ENCODE data around the gene HELLS. TPM values are rescaled to one million over a fixed set of nuclear protein-coding genes. Genes with fewer than 3 reads are reported as not detected.
"Not testable (repeated sequence)": the region's sequence is repeated elsewhere in the genome, so short reads cannot be mapped to it uniquely, and the experiment has no call there.

The HELLS gene
- 100 to 1,000 TPM; 160 to 189 TPM for total RNA-seq

DNA sequence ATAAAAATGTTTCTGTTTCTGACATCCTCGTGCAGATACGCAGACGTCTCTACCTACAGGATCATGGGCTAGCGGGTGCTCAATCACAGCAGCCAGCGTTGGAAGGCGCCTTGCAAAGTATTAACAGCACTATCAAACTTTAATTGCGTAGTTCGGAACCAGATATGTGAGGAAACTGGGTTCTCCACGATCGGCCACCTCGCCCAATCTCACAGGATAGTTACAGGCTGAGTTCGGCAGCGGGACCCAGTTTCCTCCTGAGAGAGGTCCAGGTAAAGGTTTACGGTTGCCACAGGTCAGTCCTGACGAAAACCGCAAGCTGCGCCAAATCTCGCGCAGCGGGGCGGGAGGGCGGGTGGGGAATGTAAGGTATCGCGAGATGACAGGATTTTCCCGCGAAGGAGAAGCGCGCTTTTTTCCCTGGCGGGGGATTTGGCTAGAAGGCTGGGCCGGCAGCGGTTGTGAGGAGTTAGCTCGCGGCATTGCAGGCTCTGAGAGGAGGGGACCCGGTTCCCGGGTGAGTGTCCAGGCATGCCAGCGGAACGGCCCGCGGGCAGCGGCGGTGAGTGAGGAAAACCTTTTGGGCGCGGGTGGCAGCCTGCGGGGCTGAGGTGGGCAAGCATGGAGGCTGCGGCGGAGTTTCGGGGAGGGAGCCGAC lies at the start of gene HELLS:
HELLS (plus strand) TSS at position 398 of the 658 bp plus-strand sequence; CDS start at position 532, 134 bp downstream.
- H3K36me3 Mint-ChIP-seq (ENCODE audit: low read depth) = peaks cover 49% of the 10 kb centered on the region
- H3K4me1 Mint-ChIP-seq = peaks cover 14% of the 10 kb centered on the region
- H3K4me3 Mint-ChIP-seq = peak within 1 kb of the TSS; percentile 99
- no peaks in the 10 kb centered on the region for H3K27me3 Mint-ChIP-seq
- H3K27ac Mint-ChIP-seq = peak within 1 kb of the TSS; percentile 99
- peak; percentile 84 for ATAC-seq (replicated peaks)
- H3K9me3 Mint-ChIP-seq = no peaks in the 10 kb centered on the region

DNA sequence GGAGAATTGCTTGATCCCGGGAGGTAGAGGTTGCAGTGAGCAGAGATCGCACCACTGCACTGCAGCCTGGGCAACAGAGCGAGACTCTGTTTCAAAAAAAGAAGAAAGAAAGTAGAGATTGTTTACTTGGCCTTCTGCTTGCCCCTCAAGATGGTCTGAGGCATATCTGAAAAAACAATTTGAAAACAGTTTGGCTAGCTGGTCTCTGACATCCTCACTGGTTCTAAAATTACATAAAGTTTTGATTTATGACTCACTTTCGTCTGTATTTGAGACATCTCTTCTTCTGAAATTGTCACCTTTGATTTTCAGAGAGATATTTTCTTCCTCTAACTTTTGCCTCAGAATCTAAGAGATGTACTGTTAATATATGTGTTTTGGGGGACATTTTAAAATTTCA lies 49.6 kb upstream of the HELLS start:
- no peaks in the 10 kb centered on the region for H3K9me3 Mint-ChIP-seq
- H3K4me3 Mint-ChIP-seq = no peak overlapping the region

GRCh38 chr10:94496646-94497045 lies 48.9 kb upstream of the HELLS start:
- H3K27me3 Mint-ChIP-seq = no peaks in the 10 kb centered on the region
- H3K4me3 Mint-ChIP-seq = no peak overlapping the region
- no peaks in the 10 kb centered on the region for H3K4me1 Mint-ChIP-seq
- H3K36me3 Mint-ChIP-seq (ENCODE audit: low read depth) = no peaks in the 10 kb centered on the region
- no peak overlapping the region for H3K27ac Mint-ChIP-seq
- no peak for ATAC-seq (replicated peaks)
- H3K9me3 Mint-ChIP-seq = no peaks in the 10 kb centered on the region

More for the DNA sequence above, 49.6 kb upstream of the HELLS start:
- H3K4me1 Mint-ChIP-seq = no peaks in the 10 kb centered on the region
- no peaks in the 10 kb centered on the region for H3K27me3 Mint-ChIP-seq
- no peaks in the 10 kb centered on the region for H3K36me3 Mint-ChIP-seq (ENCODE audit: low read depth)
- no peak for ATAC-seq (replicated peaks)
- no peak overlapping the region for H3K27ac Mint-ChIP-seq

DNA sequence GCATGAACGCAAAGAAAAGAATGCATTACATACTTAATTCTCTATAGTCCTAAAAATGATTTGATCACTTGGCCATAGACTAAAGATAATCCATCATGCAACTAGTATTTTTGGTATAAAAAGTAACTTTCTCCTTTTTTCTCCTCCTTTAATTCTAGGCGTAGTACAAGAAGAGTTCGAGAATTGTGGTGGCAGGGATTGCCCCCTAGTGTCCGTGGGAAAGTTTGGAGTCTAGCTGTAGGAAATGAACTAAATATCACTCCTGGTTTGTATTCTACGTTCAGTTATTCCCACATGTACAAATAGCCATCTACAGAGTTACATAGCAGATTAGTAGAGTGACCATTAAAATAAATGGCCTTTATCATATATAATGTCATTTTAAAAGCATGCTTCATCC lies 45.5 kb upstream of the HELLS start:
- no peak for ATAC-seq (replicated peaks)
- Mint-ChIP-seq H3K27me3 (no peaks in the 10 kb centered on the region), H3K4me3 (no peak overlapping the region), H3K27ac (no peak overlapping the region), H3K9me3 (no peaks in the 10 kb centered on the region), H3K4me1 (no peaks in the 10 kb centered on the region), H3K36me3 (ENCODE audit: low read depth) (no peaks in the 10 kb centered on the region)

- Mint-ChIP-seq H3K4me1 (no peaks in the 10 kb centered on the region), H3K27me3 (peaks cover 4% of the 10 kb centered on the region), H3K27ac (no peak overlapping the region), H3K4me3 (no peak overlapping the region), H3K36me3 (ENCODE audit: low read depth) (no peaks in the 10 kb centered on the region), H3K9me3 (no peaks in the 10 kb centered on the region)
- ATAC-seq (replicated peaks) = no peak
These were observed 24.0 kb upstream of the HELLS start for GRCh38 chr10:94521276-94522250.

- H3K27ac Mint-ChIP-seq = no peak overlapping the region
- no peaks in the 10 kb centered on the region for H3K36me3 Mint-ChIP-seq (ENCODE audit: low read depth)
- ATAC-seq (replicated peaks) = no peak
- H3K27me3 Mint-ChIP-seq = peaks cover 7% of the 10 kb centered on the region
- no peak overlapping the region for H3K4me3 Mint-ChIP-seq
- no peaks in the 10 kb centered on the region for H3K9me3 Mint-ChIP-seq
- H3K4me1 Mint-ChIP-seq = no peaks in the 10 kb centered on the region
These were observed 21.4 kb upstream of the HELLS start for GRCh38 chr10:94524146-94524545.

GRCh38 chr10:94524711-94525110 lies 20.9 kb upstream of the HELLS start:
- Mint-ChIP-seq H3K36me3 (ENCODE audit: low read depth) (no peaks in the 10 kb centered on the region), H3K4me1 (no peaks in the 10 kb centered on the region), H3K27ac (no peak overlapping the region), H3K4me3 (no peak overlapping the region), H3K27me3 (peaks cover 7% of the 10 kb centered on the region), H3K9me3 (no peaks in the 10 kb centered on the region)
- ATAC-seq (replicated peaks) = no peak

- not testable (repeated sequence) for H3K4me3 Mint-ChIP-seq; ATAC-seq (replicated peaks); H3K36me3 Mint-ChIP-seq (ENCODE audit: low read depth); H3K27ac Mint-ChIP-seq; H3K4me1 Mint-ChIP-seq; H3K27me3 Mint-ChIP-seq; H3K9me3 Mint-ChIP-seq
These were observed 14.0 kb upstream of the HELLS start for GRCh38 chr10:94531550-94531949.

DNA sequence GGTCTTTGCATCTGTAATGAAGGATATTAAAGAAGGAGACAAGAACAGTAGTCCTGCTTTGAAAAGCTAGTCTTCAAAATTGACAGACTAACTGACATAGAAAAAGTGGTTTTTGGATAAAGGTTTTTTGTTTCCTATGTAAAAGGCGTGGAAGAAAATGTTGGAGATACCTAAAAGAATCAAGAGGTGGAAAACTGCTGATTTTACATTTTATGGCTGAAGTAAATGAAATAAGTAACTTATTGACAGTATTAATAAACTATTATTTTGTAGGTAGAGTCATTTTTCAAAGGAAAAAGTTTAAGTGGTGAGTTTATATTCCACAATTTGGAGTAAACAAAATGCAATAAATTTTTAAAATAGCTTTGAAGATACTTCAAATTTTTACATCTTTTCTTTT lies 12.6 kb upstream of the HELLS start:
- H3K27ac Mint-ChIP-seq = no peak overlapping the region
- H3K36me3 Mint-ChIP-seq (ENCODE audit: low read depth) = no peaks in the 10 kb centered on the region
- H3K4me3 Mint-ChIP-seq = no peak overlapping the region
- H3K9me3 Mint-ChIP-seq = no peaks in the 10 kb centered on the region
- H3K27me3 Mint-ChIP-seq = peaks cover 3% of the 10 kb centered on the region
- no peaks in the 10 kb centered on the region for H3K4me1 Mint-ChIP-seq
- ATAC-seq (replicated peaks) = no peak

- not testable (repeated sequence) for H3K27ac Mint-ChIP-seq; ATAC-seq (replicated peaks); H3K9me3 Mint-ChIP-seq; H3K4me1 Mint-ChIP-seq; H3K27me3 Mint-ChIP-seq; H3K4me3 Mint-ChIP-seq
- peaks cover 23% of the 10 kb centered on the region for H3K36me3 Mint-ChIP-seq (ENCODE audit: low read depth)
These were observed 3.3 kb upstream of the HELLS start for GRCh38 chr10:94542282-94542681.

- peak; percentile 29 for ATAC-seq (replicated peaks)
- Mint-ChIP-seq H3K27ac (peak overlapping the region; percentile 99), H3K27me3 (no peaks in the 10 kb centered on the region), H3K36me3 (ENCODE audit: low read depth) (peaks cover 55% of the 10 kb centered on the region), H3K4me1 (peaks cover 14% of the 10 kb centered on the region), H3K4me3 (peak overlapping the region; percentile 99), H3K9me3 (no peaks in the 10 kb centered on the region)
These were observed 687 bp downstream of the HELLS start for GRCh38 chr10:94546049-94546900.

- Mint-ChIP-seq H3K36me3 (ENCODE audit: low read depth) (peaks cover 61% of the 10 kb centered on the region), H3K4me3 (peak overlapping the region; percentile 99), H3K4me1 (peaks cover 14% of the 10 kb centered on the region), H3K9me3 (no peaks in the 10 kb centered on the region), H3K27ac (peak overlapping the region; percentile 99), H3K27me3 (no peaks in the 10 kb centered on the region)
- ATAC-seq (replicated peaks) = no peak
These were observed 1.3 kb downstream of the HELLS start for GRCh38 chr10:94546901-94547185.

DNA sequence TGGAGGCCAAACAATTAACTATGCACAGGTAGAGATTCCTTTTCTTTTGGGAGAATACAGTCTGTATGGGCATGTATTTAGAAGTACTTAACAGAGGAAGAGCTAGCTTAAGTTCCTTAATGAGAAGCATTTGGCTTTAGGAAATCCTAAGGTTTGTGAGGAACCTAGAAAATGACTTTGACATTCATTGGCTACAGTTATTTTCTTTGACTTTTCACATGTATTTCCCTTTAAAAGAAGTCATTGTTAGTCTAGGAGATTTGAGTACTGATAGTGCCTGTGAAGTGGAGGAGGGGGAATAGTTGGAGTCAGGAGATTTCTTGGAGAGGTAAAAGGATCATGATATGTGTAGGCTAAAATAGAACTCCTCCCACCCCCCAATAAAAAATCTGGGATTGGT lies 3.6 kb downstream of the HELLS start:
- Mint-ChIP-seq H3K4me1 (peaks cover 14% of the 10 kb centered on the region), H3K4me3 (no peak overlapping the region), H3K9me3 (no peaks in the 10 kb centered on the region), H3K27me3 (no peaks in the 10 kb centered on the region), H3K27ac (no peak overlapping the region), H3K36me3 (ENCODE audit: low read depth) (peaks cover 85% of the 10 kb centered on the region)
- no peak for ATAC-seq (replicated peaks)

GRCh38 chr10:94567714-94568307 lies 22.2 kb downstream of the HELLS start:
- not testable (repeated sequence) for H3K4me3 Mint-ChIP-seq; H3K4me1 Mint-ChIP-seq; H3K9me3 Mint-ChIP-seq; H3K27me3 Mint-ChIP-seq; H3K27ac Mint-ChIP-seq; ATAC-seq (replicated peaks)
- H3K36me3 Mint-ChIP-seq (ENCODE audit: low read depth) = peaks cover 100% of the 10 kb centered on the region

All from activated T-helper 17 cell treated with anti-CD3 and anti-CD28 coated beads, Interleukin-2, amount 50 U/mL, for 72 hours (primary cell).